Measurements from ENCODE around the gene TEX44. TPM values are rescaled to one million over a fixed set of nuclear protein-coding genes. Genes with fewer than 3 reads are reported as not detected.

Gene TEX44
- total RNA-seq, 1 experiment from 2014 or later, result not detected

DNA sequence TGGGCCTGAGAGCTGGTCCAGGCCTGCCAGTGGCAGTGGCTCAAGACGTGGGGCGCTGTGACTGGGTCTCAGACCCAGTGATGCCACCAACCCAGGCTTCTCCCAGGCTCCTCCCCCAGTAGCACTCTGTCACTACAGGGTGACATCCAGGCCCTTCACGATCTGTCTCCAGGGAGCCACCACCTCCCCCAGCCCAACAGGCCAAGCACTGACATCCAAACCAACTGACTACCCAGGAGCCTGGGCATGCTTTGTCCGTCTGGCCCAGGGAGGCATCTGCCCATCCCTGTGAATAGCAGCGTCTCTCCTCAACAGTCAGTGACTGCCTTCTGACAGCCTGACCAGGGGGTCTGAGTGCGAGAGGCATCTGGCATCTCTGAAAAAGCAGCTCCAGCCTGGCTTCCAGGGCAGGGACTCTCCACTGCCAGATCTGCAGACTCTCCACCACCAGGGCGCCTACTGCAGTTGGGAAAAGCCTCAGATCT is 13.0 kb downstream of the TEX44 start:
- in situ Hi-C loops (cut with HindIII; ENCODE audit: low pct_unique_long_range_greater_than_20kb, low sequenced_read_pairs), result no loop called here
- Histone ChIP-seq H3K27ac (ENCODE audit: low read length) (no peak overlapping the region; the same call in 1 of the 2 replicates), H3K27me3 (ENCODE audit: control insufficient read depth, insufficient read depth, low read length) (no peaks in the 10 kb centered on the region), H3K4me3 (ENCODE audit: low read depth in 2 of 2, low read length in 2 of 2) (no peak overlapping the region), H3K9me3 (ENCODE audit: control insufficient read depth, insufficient read depth, low read depth, low read length) (no peaks in the 10 kb centered on the region), H3K36me3 (ENCODE audit: control insufficient read depth, insufficient read depth, low read length) (no peaks in the 10 kb centered on the region), H3K4me1 (ENCODE audit: control insufficient read depth, insufficient read depth, low read length) (peaks cover 13% of the 10 kb centered on the region)
- CTCF ChIA-PET, result no interaction called here
- TF ChIP-seq, protein P1, sequence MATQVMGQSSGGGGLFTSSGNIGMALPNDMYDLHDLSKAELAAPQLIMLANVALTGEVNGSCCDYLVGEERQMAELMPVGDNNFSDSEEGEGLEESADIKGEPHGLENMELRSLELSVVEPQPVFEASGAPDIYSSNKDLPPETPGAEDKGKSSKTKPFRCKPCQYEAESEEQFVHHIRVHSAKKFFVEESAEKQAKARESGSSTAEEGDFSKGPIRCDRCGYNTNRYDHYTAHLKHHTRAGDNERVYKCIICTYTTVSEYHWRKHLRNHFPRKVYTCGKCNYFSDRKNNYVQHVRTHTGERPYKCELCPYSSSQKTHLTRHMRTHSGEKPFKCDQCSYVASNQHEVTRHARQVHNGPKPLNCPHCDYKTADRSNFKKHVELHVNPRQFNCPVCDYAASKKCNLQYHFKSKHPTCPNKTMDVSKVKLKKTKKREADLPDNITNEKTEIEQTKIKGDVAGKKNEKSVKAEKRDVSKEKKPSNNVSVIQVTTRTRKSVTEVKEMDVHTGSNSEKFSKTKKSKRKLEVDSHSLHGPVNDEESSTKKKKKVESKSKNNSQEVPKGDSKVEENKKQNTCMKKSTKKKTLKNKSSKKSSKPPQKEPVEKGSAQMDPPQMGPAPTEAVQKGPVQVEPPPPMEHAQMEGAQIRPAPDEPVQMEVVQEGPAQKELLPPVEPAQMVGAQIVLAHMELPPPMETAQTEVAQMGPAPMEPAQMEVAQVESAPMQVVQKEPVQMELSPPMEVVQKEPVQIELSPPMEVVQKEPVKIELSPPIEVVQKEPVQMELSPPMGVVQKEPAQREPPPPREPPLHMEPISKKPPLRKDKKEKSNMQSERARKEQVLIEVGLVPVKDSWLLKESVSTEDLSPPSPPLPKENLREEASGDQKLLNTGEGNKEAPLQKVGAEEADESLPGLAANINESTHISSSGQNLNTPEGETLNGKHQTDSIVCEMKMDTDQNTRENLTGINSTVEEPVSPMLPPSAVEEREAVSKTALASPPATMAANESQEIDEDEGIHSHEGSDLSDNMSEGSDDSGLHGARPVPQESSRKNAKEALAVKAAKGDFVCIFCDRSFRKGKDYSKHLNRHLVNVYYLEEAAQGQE (IDR thresholded peaks at IDR 0.05; ENCODE audit: insufficient read depth in 1 of 2, low read depth in 2 of 2, low read length in 1 of 2), result no peak
- no peak for TF ChIP-seq SIN3A (IDR thresholded peaks at IDR 0.05; ENCODE audit: borderline replicate concordance, insufficient read depth, low read depth, low read length)
- no peak for TF ChIP-seq POLR2AphosphoS5 (IDR thresholded peaks at IDR 0.05; ENCODE audit: low read depth, low read length)
- no peak for TF ChIP-seq TCF7L2 (IDR thresholded peaks at IDR 0.05; ENCODE audit: low read depth, low read length)
- TF ChIP-seq, protein P2, sequence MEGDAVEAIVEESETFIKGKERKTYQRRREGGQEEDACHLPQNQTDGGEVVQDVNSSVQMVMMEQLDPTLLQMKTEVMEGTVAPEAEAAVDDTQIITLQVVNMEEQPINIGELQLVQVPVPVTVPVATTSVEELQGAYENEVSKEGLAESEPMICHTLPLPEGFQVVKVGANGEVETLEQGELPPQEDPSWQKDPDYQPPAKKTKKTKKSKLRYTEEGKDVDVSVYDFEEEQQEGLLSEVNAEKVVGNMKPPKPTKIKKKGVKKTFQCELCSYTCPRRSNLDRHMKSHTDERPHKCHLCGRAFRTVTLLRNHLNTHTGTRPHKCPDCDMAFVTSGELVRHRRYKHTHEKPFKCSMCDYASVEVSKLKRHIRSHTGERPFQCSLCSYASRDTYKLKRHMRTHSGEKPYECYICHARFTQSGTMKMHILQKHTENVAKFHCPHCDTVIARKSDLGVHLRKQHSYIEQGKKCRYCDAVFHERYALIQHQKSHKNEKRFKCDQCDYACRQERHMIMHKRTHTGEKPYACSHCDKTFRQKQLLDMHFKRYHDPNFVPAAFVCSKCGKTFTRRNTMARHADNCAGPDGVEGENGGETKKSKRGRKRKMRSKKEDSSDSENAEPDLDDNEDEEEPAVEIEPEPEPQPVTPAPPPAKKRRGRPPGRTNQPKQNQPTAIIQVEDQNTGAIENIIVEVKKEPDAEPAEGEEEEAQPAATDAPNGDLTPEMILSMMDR (IDR thresholded peaks at IDR 0.05), result no peak
- no TSS peak for BruUV-seq (replicated peaks)
- no peak for DNase-seq (ENCODE audit: low read depth, low spot score)
- POLR2A ChIA-PET, result interaction anchor here (0.5 to 0.9 kb wide), 3 partner anchors 10 to 1000 kb away, joined by 3 to 8 read pairs (median 4); no protein-coding TSS in a partner anchor
- intact Hi-C loops (cut with micrococcal nuclease; ENCODE audit: unreplicated experiment), result no loop called here
- ATAC-seq, result no peak

- ATAC-seq (no peak), DNase-seq (ENCODE audit: low read depth, low spot score) (no peak)
- ChIA-PET POLR2A (no interaction called here), CTCF (no interaction called here)
- Histone ChIP-seq H3K4me3 (ENCODE audit: low read depth in 2 of 2, low read length in 2 of 2) (no peak overlapping the region), H3K9me3 (ENCODE audit: control insufficient read depth, insufficient read depth, low read depth, low read length) (no peaks in the 10 kb centered on the region), H3K27me3 (ENCODE audit: control insufficient read depth, insufficient read depth, low read length) (no peaks in the 10 kb centered on the region), H3K4me1 (ENCODE audit: control insufficient read depth, insufficient read depth, low read length) (peaks cover 19% of the 10 kb centered on the region), H3K27ac (ENCODE audit: low read length) (no peak overlapping the region), H3K36me3 (ENCODE audit: control insufficient read depth, insufficient read depth, low read length) (no peaks in the 10 kb centered on the region)
- TF ChIP-seq POLR2AphosphoS5 (IDR thresholded peaks at IDR 0.05; ENCODE audit: low read depth, low read length) (no peak), SIN3A (IDR thresholded peaks at IDR 0.05; ENCODE audit: borderline replicate concordance, insufficient read depth, low read depth, low read length) (no peak), TCF7L2 (IDR thresholded peaks at IDR 0.05; ENCODE audit: low read depth, low read length) (no peak)
- TF ChIP-seq, protein P1 (IDR thresholded peaks at IDR 0.05; ENCODE audit: insufficient read depth in 1 of 2, low read depth in 2 of 2, low read length in 1 of 2), result no peak
- TF ChIP-seq, protein P2 (IDR thresholded peaks at IDR 0.05), result no peak
- in situ Hi-C loops (cut with HindIII; ENCODE audit: low pct_unique_long_range_greater_than_20kb, low sequenced_read_pairs), result no loop called here
- intact Hi-C loops (cut with micrococcal nuclease; ENCODE audit: unreplicated experiment), result no loop called here
- BruUV-seq (replicated peaks), result no TSS peak
These were observed 14.3 kb downstream of the TEX44 start for GRCh38 chr2:231606941-231607340.
